Neural progenitor cell (in vitro differentiated cells): Measurements from ENCODE around the gene SFXN5.

Experiments
- EZH2 ChIP-seq: fragments of 200-600 bp; sonication (generic); IDR thresholded peaks from 2 replicates; pipeline ENCODE4 v1.6.1; 2017; ENCODE audit warnings: antibody characterized with exemption, mild to moderate bottlenecking, moderate library complexity
- EZH2phosphoT487 ChIP-seq: fragments of 200-600 bp; sonication (generic); IDR thresholded peaks from 2 replicates; pipeline ENCODE4 v1.6.1; 2017; ENCODE audit warnings: antibody characterized with exemption
- TF ChIP-seq, protein P1 (sequence below): fragments of 200-600 bp; sonication (generic); IDR thresholded peaks from 2 replicates; pipeline ENCODE4 v1.5.1; 2017; ENCODE audit warnings: antibody characterized with exemption, mild to moderate bottlenecking

DNA sequence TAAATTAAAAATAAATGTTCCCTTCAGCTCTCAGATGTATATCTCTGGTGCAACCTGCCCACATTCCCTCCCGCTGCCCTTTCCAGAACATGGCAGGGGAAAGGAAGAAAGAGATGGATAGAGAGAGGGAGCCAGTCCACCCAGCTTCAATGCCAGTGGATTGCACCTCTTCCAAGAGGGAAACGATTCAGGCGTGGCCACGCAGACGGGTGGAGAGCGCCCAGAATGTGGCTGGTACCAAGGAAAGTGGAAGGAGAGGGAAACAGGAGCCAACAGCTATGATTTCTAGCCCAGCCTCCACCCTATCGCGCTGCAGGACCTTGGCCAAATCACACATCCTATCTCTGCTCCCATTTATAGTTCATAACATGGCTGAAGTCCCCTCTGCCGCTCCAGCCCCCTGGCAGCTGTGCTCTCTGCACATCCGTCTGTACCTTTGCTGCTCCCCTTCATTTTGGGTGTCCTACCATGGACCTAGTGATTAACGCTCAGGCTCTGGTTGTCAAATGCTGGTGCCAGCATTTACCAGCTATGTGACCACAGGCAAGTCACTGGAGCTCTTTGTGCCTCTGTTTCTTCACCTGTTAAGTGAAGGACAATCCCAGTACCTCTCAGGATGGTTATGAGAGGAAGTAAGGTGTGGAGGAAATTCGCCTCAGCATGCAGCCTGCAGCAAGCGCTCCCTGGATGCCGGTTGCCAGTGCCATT is 66.5 kb downstream of the SFXN5 start:
- TF ChIP-seq, protein P1, sequence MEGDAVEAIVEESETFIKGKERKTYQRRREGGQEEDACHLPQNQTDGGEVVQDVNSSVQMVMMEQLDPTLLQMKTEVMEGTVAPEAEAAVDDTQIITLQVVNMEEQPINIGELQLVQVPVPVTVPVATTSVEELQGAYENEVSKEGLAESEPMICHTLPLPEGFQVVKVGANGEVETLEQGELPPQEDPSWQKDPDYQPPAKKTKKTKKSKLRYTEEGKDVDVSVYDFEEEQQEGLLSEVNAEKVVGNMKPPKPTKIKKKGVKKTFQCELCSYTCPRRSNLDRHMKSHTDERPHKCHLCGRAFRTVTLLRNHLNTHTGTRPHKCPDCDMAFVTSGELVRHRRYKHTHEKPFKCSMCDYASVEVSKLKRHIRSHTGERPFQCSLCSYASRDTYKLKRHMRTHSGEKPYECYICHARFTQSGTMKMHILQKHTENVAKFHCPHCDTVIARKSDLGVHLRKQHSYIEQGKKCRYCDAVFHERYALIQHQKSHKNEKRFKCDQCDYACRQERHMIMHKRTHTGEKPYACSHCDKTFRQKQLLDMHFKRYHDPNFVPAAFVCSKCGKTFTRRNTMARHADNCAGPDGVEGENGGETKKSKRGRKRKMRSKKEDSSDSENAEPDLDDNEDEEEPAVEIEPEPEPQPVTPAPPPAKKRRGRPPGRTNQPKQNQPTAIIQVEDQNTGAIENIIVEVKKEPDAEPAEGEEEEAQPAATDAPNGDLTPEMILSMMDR = no peak
- TF ChIP-seq EZH2 (no peak), EZH2phosphoT487 (no peak)
